Thoracic aorta (tissue), 2 donors: ENCODE results near the gene EXOC4. TPM values are rescaled to one million over a fixed set of nuclear protein-coding genes. Genes with fewer than 3 reads are reported as not detected.
"Not testable (repeated sequence)": the region's sequence is repeated elsewhere in the genome, so short reads cannot be mapped to it uniquely, and the experiment has no call there.

ENCODE experiments used
- ATAC-seq: fragments of 150-250 bp; one replicate; pipeline ENCODE4 v1.8.0; 2017; ENCODE audit warnings: low read depth; ENCODE audit not compliant: insufficient number of reproducible peaks, low FRiP score
- DNase-seq: peaks from one replicate; pipeline ENCODE4 v3.0.0-alpha.2; 2020; ENCODE audit warnings: low spot score
- H3K27ac ChIP-seq, 2 donors: fragments of 200-600 bp; sonication (generic); 1 replicate in 1 of 2; 2 replicates in 1 of 2; pipeline ENCODE4 v1.5.1; 2016; ENCODE audit warnings: mild to moderate bottlenecking in 2 of 2, moderate library complexity in 2 of 2
- H3K27me3 ChIP-seq: fragments of 200-600 bp; sonication (generic); replicated peaks from 2 replicates; pipeline ENCODE4 v1.6.0; 2016; ENCODE audit warnings: mild to moderate bottlenecking; ENCODE audit not compliant: insufficient read depth
- H3K36me3 ChIP-seq: fragments of 200-600 bp; sonication (generic); one replicate; pipeline ENCODE4 v1.5.1; 2016
- H3K4me1 ChIP-seq, 2 donors: fragments of 200-600 bp; sonication (generic); 1 replicate in 1 of 2; 2 replicates in 1 of 2; pipeline versions ENCODE4 v1.5.1 to v1.6.0; 2016; ENCODE audit warnings: low read depth in 2 of 2, mild to moderate bottlenecking in 1 of 2; ENCODE audit not compliant: control insufficient read depth in 1 of 2
- H3K4me3 ChIP-seq: fragments of 200-600 bp; sonication (generic); 2 replicates; pipeline ENCODE4 v1.5.1; 2016; ENCODE audit warnings: mild to moderate bottlenecking
- H3K9me3 ChIP-seq: fragments of 200-600 bp; sonication (generic); 2 replicates; pipeline ENCODE4 v1.5.1; 2016
- total RNA-seq, 2 donors: library from RNA; depleted of rRNA; stranded (reverse); fragments of >200 nt; gene quantifications; one replicate each; pipeline versions ENCODE4 v1.1.0 to v1.2.3, GENCODE V29; 2016
- TF ChIP-seq, protein P1 (sequence below): fragments of 200-600 bp; sonication (generic); IDR thresholded peaks from one replicate; pipeline ENCODE4 v1.5.1; 2019; ENCODE audit warnings: antibody characterized with exemption

The EXOC4 gene
- total RNA-seq, 2 donors from 2014 or later = 65.3 to 72.8 TPM

DNA sequence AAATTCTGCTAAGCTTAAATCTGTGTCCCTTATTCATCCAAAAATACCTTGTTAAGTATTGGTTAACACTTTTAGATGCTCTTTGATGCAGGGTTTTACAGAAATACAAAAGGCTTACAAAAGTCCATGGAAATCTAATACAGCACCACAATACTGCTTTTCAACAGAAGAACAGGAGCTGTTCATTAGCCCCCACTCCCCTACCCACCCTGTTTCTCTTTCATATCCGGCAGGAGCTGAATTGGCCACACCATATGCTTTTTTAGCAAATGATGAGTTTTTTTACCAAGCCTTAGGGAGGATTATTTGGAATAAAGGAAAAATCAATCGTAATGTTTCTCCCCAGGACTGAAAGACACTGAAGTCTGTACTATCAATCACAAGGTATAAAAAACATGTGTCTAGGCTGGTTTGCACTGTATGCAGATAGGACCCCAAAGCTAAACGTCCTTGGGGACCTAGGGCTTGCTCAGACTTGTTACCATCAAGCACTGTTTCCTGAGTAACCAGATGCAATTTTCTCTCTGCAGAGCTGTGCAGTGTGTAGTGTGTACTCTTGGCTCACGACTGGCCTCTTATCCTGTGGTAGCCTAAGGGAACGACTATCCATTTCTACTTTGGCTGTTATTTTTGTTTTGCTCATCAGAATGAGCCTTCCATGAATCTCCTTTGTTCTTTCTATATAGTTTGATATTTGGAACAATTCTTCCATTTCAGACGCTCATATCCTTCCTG, 731.0 kb downstream of the EXOC4 start:
- no peaks in the 10 kb centered on the region for H3K36me3 ChIP-seq
- H3K27me3 ChIP-seq = no peaks in the 10 kb centered on the region
- TF ChIP-seq, protein P1, sequence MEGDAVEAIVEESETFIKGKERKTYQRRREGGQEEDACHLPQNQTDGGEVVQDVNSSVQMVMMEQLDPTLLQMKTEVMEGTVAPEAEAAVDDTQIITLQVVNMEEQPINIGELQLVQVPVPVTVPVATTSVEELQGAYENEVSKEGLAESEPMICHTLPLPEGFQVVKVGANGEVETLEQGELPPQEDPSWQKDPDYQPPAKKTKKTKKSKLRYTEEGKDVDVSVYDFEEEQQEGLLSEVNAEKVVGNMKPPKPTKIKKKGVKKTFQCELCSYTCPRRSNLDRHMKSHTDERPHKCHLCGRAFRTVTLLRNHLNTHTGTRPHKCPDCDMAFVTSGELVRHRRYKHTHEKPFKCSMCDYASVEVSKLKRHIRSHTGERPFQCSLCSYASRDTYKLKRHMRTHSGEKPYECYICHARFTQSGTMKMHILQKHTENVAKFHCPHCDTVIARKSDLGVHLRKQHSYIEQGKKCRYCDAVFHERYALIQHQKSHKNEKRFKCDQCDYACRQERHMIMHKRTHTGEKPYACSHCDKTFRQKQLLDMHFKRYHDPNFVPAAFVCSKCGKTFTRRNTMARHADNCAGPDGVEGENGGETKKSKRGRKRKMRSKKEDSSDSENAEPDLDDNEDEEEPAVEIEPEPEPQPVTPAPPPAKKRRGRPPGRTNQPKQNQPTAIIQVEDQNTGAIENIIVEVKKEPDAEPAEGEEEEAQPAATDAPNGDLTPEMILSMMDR = no peak
- H3K4me3 ChIP-seq = no peak overlapping the region
- H3K9me3 ChIP-seq = no peaks in the 10 kb centered on the region
- no peak for DNase-seq
- H3K27ac ChIP-seq = no peak overlapping the region
- H3K4me1 ChIP-seq = no peaks in the 10 kb centered on the region
- ATAC-seq = no peak

DNA sequence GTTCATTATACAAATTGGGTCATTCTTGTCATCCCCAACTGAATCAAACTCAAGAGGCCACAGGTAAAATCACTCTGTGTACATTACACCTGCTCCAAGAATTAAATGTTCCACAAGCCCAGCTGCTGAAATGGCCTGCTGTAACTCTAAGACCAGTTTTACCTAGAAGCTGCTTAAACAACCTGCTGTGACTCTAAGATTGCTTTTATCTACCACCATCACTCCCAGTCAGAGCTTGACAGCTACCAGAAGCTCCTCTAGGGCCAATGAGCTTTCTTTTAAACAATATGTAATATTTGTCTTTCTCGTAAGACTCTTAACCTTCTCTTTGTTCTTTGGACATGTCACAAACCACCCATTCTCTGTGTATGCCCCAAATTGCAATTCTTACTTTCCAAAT, 732.4 kb downstream of the EXOC4 start:
- ATAC-seq = no peak

DNA sequence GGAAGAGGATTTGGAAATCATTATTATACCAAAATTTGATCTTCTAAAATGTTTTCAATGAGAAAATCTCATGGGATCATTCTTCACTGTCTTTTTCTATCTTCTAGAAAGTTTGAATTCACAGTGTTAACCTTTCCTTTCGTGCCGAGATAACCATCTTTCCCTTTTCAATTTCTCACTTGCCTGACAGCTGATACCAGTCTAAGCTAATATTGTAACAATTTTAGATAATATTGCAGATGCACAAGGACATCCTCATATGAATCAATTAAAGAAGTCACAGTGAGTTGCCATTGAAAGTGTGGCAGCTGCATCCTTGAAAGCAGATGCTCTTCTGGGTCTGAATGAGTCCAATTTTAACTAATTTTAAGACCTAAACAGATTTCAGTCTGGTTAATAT, 734.7 kb downstream of the EXOC4 start:
- no peaks in the 10 kb centered on the region for H3K4me1 ChIP-seq
- H3K27ac ChIP-seq = no peak overlapping the region
- no peak for ATAC-seq
- H3K27me3 ChIP-seq = no peaks in the 10 kb centered on the region
- no peak for DNase-seq
- H3K4me3 ChIP-seq = no peak overlapping the region
- TF ChIP-seq, protein P1 = no peak
- no peaks in the 10 kb centered on the region for H3K9me3 ChIP-seq
- H3K36me3 ChIP-seq = no peaks in the 10 kb centered on the region

More for the DNA sequence above, 732.4 kb downstream of the EXOC4 start:
- H3K4me3 ChIP-seq = no peak overlapping the region
- no peak for DNase-seq
- TF ChIP-seq, protein P1 = no peak
- no peaks in the 10 kb centered on the region for H3K27me3 ChIP-seq
- H3K4me1 ChIP-seq = no peaks in the 10 kb centered on the region
- H3K9me3 ChIP-seq = no peaks in the 10 kb centered on the region
- H3K27ac ChIP-seq = no peak overlapping the region
- H3K36me3 ChIP-seq = no peaks in the 10 kb centered on the region

DNA sequence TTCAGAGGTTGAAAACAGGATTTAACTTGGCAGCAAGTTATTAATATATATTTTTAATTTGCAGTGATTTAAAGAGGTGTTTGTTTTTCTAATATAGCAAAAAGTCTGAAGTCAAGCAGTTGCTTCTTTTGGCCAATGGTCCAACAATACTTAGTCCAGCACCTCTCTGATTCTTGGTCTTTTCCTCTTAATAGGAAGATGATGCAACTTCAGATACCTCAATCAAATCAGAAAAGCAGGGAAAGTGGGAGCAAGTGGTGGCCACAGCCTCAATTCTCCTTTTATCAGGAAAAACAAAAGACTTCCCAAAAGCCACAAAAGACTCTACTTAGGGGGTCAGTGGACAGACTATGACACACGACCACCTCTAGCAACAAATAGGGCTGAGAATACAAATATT, 740.7 kb downstream of the EXOC4 start:
- no peaks in the 10 kb centered on the region for H3K9me3 ChIP-seq
- no peak overlapping the region for H3K27ac ChIP-seq
- no peak for DNase-seq
- no peak for ATAC-seq
- H3K4me1 ChIP-seq = no peaks in the 10 kb centered on the region
- no peaks in the 10 kb centered on the region for H3K36me3 ChIP-seq
- TF ChIP-seq, protein P1 = no peak
- H3K27me3 ChIP-seq = no peaks in the 10 kb centered on the region
- H3K4me3 ChIP-seq = no peak overlapping the region

DNA sequence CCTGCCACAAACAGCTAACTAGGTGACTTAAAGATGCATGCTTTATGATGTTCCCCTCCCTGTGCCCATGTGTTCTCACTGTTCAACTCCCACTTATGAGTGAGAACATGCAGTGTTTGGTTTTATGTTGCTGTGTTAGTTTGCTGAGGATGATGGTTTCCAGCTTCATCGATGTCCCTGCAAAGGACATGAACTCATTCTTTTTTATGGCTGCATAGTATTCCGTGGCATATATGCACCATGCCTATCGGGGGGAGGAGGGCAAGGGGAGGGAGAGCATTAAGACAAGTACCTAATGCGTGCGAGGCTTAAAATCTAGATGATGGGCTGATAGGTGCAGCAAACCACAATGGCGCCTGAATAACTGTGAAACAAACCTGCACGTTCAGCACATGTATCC, 741.2 kb downstream of the EXOC4 start:
- not testable (repeated sequence) for H3K4me3 ChIP-seq, H3K36me3 ChIP-seq, H3K4me1 ChIP-seq, H3K27me3 ChIP-seq, H3K27ac ChIP-seq, ATAC-seq, DNase-seq, H3K9me3 ChIP-seq

DNA sequence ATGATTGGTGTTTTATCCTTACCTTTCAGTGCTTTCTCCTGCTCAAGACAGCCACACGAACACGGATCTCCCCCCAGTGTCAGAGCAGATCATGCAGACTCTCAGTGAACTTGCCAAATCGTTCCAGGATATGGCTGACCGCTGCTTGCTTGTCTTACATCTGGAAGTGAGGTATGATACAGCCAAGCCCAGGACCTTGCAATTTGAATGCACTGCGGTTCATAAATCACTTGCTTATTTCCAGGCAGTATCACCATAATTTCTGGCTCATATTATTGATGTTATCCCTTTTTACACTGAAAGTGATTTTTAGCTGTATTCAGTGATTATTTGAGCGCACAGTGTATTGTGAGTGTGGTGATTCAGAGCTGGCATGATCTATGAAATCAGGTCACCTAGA, 744.6 kb downstream of the EXOC4 start:
- no peak overlapping the region for H3K27ac ChIP-seq
- H3K4me1 ChIP-seq = no peaks in the 10 kb centered on the region
- DNase-seq (no peak), ATAC-seq (no peak)
- no peaks in the 10 kb centered on the region for H3K36me3 ChIP-seq
- TF ChIP-seq, protein P1 = no peak
- no peaks in the 10 kb centered on the region for H3K9me3 ChIP-seq
- H3K4me3 ChIP-seq = no peak overlapping the region
- no peaks in the 10 kb centered on the region for H3K27me3 ChIP-seq
